Keratinocyte (primary cell): ENCODE results near the gene GAL3ST2. TPM values are rescaled to one million over a fixed set of nuclear protein-coding genes. Genes with fewer than 3 reads are reported as not detected.

Experiments
- DNase-seq: peaks from one replicate; pipeline ENCODE4 v3.0.0-alpha.2; 2011; ENCODE audit warnings: low read depth, missing footprints, low spot score
- FAIRE-seq: peaks from 2 replicates; lab custom pipeline; 2011; peaks lifted over from hg19 to GRCh38; lab: Jason Lieb, UNC
- H2AFZ ChIP-seq: 2 replicates; pipeline ENCODE4 v1.6.0; 2012; ENCODE audit warnings: low read length, control low read depth, inconsistent platforms; ENCODE audit not compliant: control insufficient read depth
- H3K27ac ChIP-seq: 2 replicates; pipeline ENCODE4 v1.5.1; 2011; ENCODE audit warnings: low read length; ENCODE audit not compliant: control insufficient read depth, insufficient read depth
- H3K27me3 ChIP-seq: 3 replicates; pipeline ENCODE4 v1.6.0; 2011; ENCODE audit warnings: low read length; ENCODE audit not compliant: control insufficient read depth, insufficient read depth; ENCODE audit errors: extremely low read depth
- H3K36me3 ChIP-seq, 2 experiments: 2 replicates in 1 of 2; 3 replicates in 1 of 2; pipeline ENCODE4 v1.5.1; 2011; ENCODE audit warnings: low read length in 2 of 2, mild to moderate bottlenecking in 1 of 2; ENCODE audit not compliant: control insufficient read depth in 2 of 2, insufficient read depth in 2 of 2; ENCODE audit errors: extremely low read depth in 1 of 2
- H3K4me1 ChIP-seq: 3 replicates; pipeline ENCODE4 v1.5.1; 2011; ENCODE audit warnings: low read length; ENCODE audit not compliant: control insufficient read depth, insufficient read depth; ENCODE audit errors: extremely low read depth
- H3K4me2 ChIP-seq: 3 replicates; pipeline ENCODE4 v1.6.0; 2011; ENCODE audit warnings: low read depth, low read length; ENCODE audit not compliant: control insufficient read depth, insufficient read depth; ENCODE audit errors: extremely low read depth
- H3K4me3 ChIP-seq, 3 experiments: fragments of 200-600 bp in 1 of 3; sonication (generic) in 1 of 3; 2 replicates in 2 of 3; 3 replicates in 1 of 3; pipeline ENCODE4 v1.5.1; 2011 to 2016; ENCODE audit warnings: low read length in 3 of 3, mild to moderate bottlenecking in 3 of 3, control low read depth in 2 of 3, inconsistent platforms in 1 of 3, low read depth in 1 of 3, mixed read lengths in 1 of 3, mixed run types in 1 of 3, moderate library complexity in 1 of 3; ENCODE audit not compliant: control insufficient read depth in 2 of 3, insufficient read depth in 2 of 3; ENCODE audit errors: extremely low read depth in 1 of 3
- H3K79me2 ChIP-seq: 2 replicates; pipeline ENCODE4 v1.6.0; 2012; ENCODE audit warnings: low read length; ENCODE audit not compliant: control insufficient read depth, insufficient read depth
- H3K9ac ChIP-seq: 3 replicates; pipeline ENCODE4 v1.6.0; 2011; ENCODE audit warnings: low read length; ENCODE audit not compliant: control insufficient read depth, insufficient read depth; ENCODE audit errors: extremely low read depth
- H3K9me1 ChIP-seq: 3 replicates; pipeline ENCODE4 v1.6.0; 2011; ENCODE audit warnings: low read length; ENCODE audit not compliant: control insufficient read depth, insufficient read depth; ENCODE audit errors: extremely low read depth
- H3K9me3 ChIP-seq: 2 replicates; pipeline ENCODE4 v1.5.1; 2012; ENCODE audit warnings: low read depth, low read length; ENCODE audit not compliant: control insufficient read depth
- H4K20me1 ChIP-seq: 3 replicates; pipeline ENCODE4 v1.6.0; 2011; ENCODE audit warnings: low read length; ENCODE audit not compliant: control insufficient read depth, insufficient read depth; ENCODE audit errors: extremely low read depth
- EZH2 ChIP-seq: IDR thresholded peaks from one replicate; pipeline ENCODE4 v1.6.1; 2012; ENCODE audit warnings: inconsistent platforms, mild to moderate bottlenecking, low read length, moderate library complexity
- dilution Hi-C: fragments of 300-500 bp; cut with MboI; formaldehyde crosslinking; loops from one replicate; pipeline ENCODE4 v1.7.0; 2020; ENCODE audit warnings: low sequenced_read_pairs; ENCODE audit not compliant: extremely low pct_ligation_motif_present
- polyA plus RNA-seq, 5 experiments: library from polyadenylated mRNA; depleted of rRNA in 3 of 5; stranded (reverse) in 3 of 5; stranded (forward) in 1 of 5; unstranded in 1 of 5; fragments of >200 nt; gene quantifications; 1 replicate in 1 of 5; 2 replicates in 3 of 5; 3 replicates in 1 of 5; pipeline versions ENCODE4 v1.2.1 to v1.2.3, GENCODE V29; 2011 to 2012; ENCODE audit warnings: missing spikeins in 2 of 5, low read depth in 1 of 5, low replicate concordance in 1 of 5
- TF ChIP-seq, protein P1 (sequence below), 3 experiments: IDR thresholded peaks in 1 of 3; conservative IDR thresholded peaks in 1 of 3; optimal IDR thresholded peaks in 1 of 3; 2 replicates in 2 of 3; 3 replicates in 1 of 3; pipeline versions ENCODE3 to v1.5.1; 2011; ENCODE audit warnings: low read length in 3 of 3, mild to moderate bottlenecking in 3 of 3, moderate library complexity in 2 of 3, control low read depth in 1 of 3, inconsistent platforms in 1 of 3; ENCODE audit not compliant: insufficient read depth in 2 of 3; ENCODE audit errors: extremely low read depth in 1 of 3

The GAL3ST2 gene
- polyA plus RNA-seq, 1 donor (not counting 4 experiments of a cell fraction or from before 2014, with no cell fraction given): not detected

DNA sequence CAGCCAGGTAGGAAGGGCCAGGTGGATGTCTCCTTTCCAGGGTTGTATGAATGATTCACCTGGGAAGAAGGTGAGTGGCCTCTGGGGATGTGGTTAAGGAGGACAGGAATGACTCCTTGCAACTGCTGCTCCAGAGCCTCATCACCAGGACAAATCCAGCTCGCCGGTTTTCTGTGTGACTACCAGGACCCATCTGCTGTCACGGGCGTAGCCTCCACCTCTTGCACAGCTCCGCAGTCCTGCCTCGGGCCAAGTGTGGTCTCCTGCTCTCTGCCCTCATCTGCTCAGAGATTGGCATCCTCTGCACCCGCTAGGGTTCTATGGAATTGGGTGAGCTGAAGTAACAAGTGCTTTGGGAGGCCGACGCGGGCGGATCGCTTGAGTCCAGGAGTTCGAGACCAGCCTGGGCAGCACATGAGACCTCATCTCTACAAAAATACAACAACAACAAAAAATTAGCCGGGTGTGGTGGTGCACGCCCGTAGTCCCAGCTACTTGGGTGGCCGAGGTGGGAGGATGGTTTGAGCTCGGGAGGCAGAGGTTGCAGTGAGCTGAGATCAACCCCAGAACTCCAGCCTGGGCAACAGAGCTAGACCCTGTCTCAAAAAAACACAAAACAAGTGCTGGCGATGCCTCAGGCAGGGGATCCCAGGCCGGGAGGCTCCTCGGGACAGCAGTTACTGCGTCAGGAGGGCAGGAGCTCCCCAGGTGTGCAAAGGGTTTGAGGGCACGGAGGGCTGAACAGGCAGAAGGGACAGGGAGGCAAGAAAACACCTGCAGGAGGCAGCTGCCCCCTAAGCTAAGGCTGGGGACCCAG is 43.0 kb upstream of the GAL3ST2 start:
- no peak for FAIRE-seq
- TF ChIP-seq EZH2: no peak
- TF ChIP-seq, protein P1, sequence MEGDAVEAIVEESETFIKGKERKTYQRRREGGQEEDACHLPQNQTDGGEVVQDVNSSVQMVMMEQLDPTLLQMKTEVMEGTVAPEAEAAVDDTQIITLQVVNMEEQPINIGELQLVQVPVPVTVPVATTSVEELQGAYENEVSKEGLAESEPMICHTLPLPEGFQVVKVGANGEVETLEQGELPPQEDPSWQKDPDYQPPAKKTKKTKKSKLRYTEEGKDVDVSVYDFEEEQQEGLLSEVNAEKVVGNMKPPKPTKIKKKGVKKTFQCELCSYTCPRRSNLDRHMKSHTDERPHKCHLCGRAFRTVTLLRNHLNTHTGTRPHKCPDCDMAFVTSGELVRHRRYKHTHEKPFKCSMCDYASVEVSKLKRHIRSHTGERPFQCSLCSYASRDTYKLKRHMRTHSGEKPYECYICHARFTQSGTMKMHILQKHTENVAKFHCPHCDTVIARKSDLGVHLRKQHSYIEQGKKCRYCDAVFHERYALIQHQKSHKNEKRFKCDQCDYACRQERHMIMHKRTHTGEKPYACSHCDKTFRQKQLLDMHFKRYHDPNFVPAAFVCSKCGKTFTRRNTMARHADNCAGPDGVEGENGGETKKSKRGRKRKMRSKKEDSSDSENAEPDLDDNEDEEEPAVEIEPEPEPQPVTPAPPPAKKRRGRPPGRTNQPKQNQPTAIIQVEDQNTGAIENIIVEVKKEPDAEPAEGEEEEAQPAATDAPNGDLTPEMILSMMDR (optimal IDR thresholded peaks at IDR 0.05 in 1 of 3, IDR thresholded peaks at IDR 0.05 in 1 of 3, conservative IDR thresholded peaks at IDR 0.05 in 1 of 3; ENCODE audit: extremely low read depth in 1 of 3, insufficient read depth in 2 of 3, low read length in 3 of 3): no peak
- Histone ChIP-seq H4K20me1 (no peaks in the 10 kb centered on the region), H3K36me3 (no peaks in the 10 kb centered on the region), H3K4me1 (peaks cover 24% of the 10 kb centered on the region), H3K9me1 (peaks cover 2% of the 10 kb centered on the region), H3K79me2 (no peaks in the 10 kb centered on the region), H3K27me3 (no peaks in the 10 kb centered on the region), H3K9me3 (no peaks in the 10 kb centered on the region), H3K4me3 (peak overlapping the region; percentile 6 to 43 (median 22)), H2AFZ (peak overlapping the region; percentile 63), H3K4me2 (peak overlapping the region; percentile 56), H3K9ac (no peak overlapping the region), H3K27ac (no peak overlapping the region)
- no peak for DNase-seq
- dilution Hi-C loops: no loop called here

GRCh38 chr2:241734208-241734466 is 42.5 kb upstream of the GAL3ST2 start:
- TF ChIP-seq, protein P1 (optimal IDR thresholded peaks at IDR 0.05 in 1 of 3, IDR thresholded peaks at IDR 0.05 in 1 of 3, conservative IDR thresholded peaks at IDR 0.05 in 1 of 3; ENCODE audit: extremely low read depth in 1 of 3, insufficient read depth in 2 of 3, low read length in 3 of 3): no peak
- no peak for TF ChIP-seq EZH2
- no peak overlapping the region for H3K27ac ChIP-seq
- H3K9ac ChIP-seq: no peak overlapping the region
- no peaks in the 10 kb centered on the region for H3K36me3 ChIP-seq
- H3K79me2 ChIP-seq: no peaks in the 10 kb centered on the region
- peaks cover 24% of the 10 kb centered on the region for H3K4me1 ChIP-seq
- no peak for FAIRE-seq
- peaks cover 2% of the 10 kb centered on the region for H3K9me1 ChIP-seq
- no peaks in the 10 kb centered on the region for H3K9me3 ChIP-seq
- no peak for DNase-seq
- no peaks in the 10 kb centered on the region for H3K27me3 ChIP-seq
- H3K4me3 ChIP-seq: peak overlapping the region; percentile 6 to 43 (median 22)
- peak overlapping the region; percentile 63 for H2AFZ ChIP-seq
- H4K20me1 ChIP-seq: no peaks in the 10 kb centered on the region
- dilution Hi-C loops: no loop called here
- H3K4me2 ChIP-seq: peak overlapping the region; percentile 56
